Activated T-cell treated with anti-CD3 and anti-CD28 coated beads for 4 hours (primary cell): ENCODE results near the gene DGKZ.
A peak's percentile ranks its signal among the peaks of the same experiment; 100 is the strongest.

Source experiments
- DNase-seq: peaks from one replicate; pipeline ENCODE4 v3.0.0-alpha.2; 2020

Gene DGKZ

GRCh38 chr11:46345881-46346484, 1.3 kb upstream of the DGKZ start:
- DNase-seq: no peak

GRCh38 chr11:46347637-46348311, 511 bp downstream of the DGKZ start:
- no peak for DNase-seq

GRCh38 chr11:46348566-46349401, 1.5 kb downstream of the DGKZ start:
- DNase-seq: peak; percentile 25

GRCh38 chr11:46350695-46351094, 3.4 kb downstream of the DGKZ start:
- DNase-seq: no peak

- DNase-seq: no peak
These were observed 3.9 kb downstream of the DGKZ start for GRCh38 chr11:46351148-46351547.

- no peak for DNase-seq
These were observed 4.3 kb downstream of the DGKZ start for GRCh38 chr11:46351606-46352005.

GRCh38 chr11:46352063-46352841, 5.0 kb downstream of the DGKZ start:
- peak; percentile 68 for DNase-seq

- peak; percentile 75 for DNase-seq
These were observed 6.4 kb downstream of the DGKZ start for GRCh38 chr11:46353698-46354097.

GRCh38 chr11:46356924-46357482, 9.7 kb downstream of the DGKZ start:
- DNase-seq: no peak

GRCh38 chr11:46357483-46357936, 10.2 kb downstream of the DGKZ start:
- no peak for DNase-seq

- DNase-seq: no peak
These were observed 12.7 kb downstream of the DGKZ start for GRCh38 chr11:46359953-46360352.

- no peak for DNase-seq
These were observed 13.6 kb downstream of the DGKZ start for GRCh38 chr11:46360878-46361277.

GRCh38 chr11:46361283-46362155, 14.3 kb downstream of the DGKZ start:
- peak; percentile 36 for DNase-seq

- no peak for DNase-seq
These were observed 15.1 kb downstream of the DGKZ start for GRCh38 chr11:46362156-46363030.

- DNase-seq: no peak
These were observed 15.8 kb downstream of the DGKZ start for GRCh38 chr11:46363031-46363407.

- DNase-seq: no peak
These were observed 16.3 kb downstream of the DGKZ start for GRCh38 chr11:46363455-46364005.

GRCh38 chr11:46364056-46364455, 16.8 kb downstream of the DGKZ start:
- DNase-seq: no peak

- no peak for DNase-seq
These were observed 17.5 kb downstream of the DGKZ start for GRCh38 chr11:46364791-46365190.

- DNase-seq: no peak
These were observed 19.0 kb downstream of the DGKZ start for GRCh38 chr11:46366260-46366659.

GRCh38 chr11:46366661-46367161, 19.4 kb downstream of the DGKZ start:
- no peak for DNase-seq
